IPS-NIHi7 (cell line): ENCODE data around the gene CIAO3.

Source experiments
- DNase-seq: peaks from one replicate; pipeline ENCODE4 v3.0.0; 2012; ENCODE audit warnings: mixed read lengths; ENCODE audit errors: extremely low spot score

The CIAO3 gene

DNA sequence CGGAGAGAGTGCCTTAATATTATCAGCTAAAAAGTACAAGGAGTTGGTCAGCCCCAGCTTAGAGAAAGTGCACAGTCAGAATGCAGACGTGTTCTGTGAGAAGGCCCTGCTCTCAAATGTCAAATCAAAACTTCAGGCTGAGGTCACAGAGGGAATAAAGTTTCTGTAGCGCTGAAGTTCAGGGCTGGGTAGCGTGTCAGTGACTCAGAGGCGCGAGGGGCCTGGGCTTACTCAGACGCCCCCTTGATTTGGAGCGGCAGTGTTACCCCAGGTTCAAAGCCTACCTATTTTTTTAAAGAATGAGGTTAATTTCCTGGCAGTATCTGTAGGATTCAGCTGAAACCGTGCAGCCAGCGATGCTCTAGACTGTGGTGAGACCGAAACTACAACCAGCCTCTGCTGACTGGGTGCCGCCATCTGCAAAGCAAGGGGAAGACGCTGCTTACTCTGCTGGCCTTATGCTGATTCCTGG lies 4.8 kb downstream of the CIAO3 start:
- no peak for DNase-seq

DNA sequence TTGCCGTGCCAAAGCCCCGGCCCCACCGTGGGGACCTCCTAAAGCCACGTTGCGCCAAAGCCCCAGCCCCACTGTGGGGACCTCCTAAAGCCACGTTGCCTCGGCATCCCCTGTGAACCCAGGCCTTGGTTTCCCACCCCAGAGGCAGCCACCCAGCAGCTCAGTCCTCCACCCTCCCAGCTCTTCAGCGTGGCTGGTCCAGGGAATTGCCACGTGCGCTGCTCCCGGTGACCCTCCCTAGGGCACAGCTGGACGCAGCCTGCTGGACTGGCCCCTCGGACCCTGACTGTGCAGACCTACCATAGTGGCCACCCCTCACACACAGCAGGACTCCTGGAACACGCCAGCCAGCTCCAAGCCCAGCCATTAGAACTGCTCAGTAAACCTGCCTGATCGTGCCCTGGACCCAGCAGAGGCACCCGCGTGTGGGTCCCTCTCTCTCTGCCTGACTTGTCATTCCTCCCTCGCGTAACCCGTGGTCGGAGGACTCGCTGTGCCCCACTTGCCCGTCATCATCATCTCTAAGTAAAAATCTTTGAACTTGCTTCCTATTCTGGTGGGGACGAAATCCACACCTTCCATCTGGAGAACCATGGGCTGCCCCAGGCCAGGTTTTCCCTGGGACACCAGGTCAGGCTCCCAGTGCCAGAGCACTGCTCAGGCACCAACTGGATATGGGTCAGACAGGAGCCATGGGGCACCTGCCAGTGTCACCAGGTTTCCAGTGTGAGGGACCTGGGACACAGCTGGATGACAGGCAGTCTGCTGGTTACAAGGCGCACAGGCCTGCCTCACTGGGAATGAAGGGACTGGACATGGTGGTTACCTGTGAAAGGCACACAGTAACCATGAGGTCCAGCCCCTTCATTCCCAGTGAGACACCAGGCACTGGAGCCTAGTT lies 5.6 kb downstream of the CIAO3 start:
- no peak for DNase-seq

DNA sequence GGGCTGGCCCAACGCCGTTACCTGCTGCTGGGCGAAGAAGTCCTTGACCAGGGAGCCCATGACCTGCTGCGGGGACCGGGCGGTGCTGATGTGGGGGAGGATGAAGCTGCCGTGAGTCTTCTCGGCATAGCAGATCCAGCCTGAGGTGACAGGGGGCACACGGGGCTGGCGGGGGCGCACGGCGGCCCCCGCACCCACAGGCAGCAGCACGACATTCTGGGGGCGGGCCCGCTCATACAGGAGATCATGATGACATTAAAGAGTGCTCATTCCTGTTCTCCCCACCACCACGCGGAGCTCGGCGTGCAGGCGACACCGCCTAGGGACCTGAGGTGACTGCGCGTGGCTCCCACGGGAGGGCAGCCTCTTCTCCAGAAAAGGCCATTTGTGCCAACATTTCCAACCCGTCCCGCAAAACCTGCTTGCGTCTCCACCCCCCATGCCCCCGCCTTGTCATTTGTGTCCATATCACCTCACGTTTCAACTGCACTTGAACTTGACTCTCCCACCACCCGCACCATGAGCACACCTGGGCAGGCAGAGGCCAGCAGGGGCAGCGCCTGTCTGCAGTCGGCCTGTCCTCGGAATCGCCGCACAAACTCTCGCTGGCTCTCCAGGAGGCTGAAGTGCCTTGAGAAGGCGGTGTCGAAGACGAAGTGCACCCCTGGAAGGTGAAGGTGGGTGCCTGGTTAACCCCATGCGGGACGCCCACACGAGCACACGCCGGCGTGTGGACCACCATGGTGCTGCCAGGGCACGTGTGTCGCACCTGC lies 6.4 kb downstream of the CIAO3 start:
- DNase-seq: no peak

DNA sequence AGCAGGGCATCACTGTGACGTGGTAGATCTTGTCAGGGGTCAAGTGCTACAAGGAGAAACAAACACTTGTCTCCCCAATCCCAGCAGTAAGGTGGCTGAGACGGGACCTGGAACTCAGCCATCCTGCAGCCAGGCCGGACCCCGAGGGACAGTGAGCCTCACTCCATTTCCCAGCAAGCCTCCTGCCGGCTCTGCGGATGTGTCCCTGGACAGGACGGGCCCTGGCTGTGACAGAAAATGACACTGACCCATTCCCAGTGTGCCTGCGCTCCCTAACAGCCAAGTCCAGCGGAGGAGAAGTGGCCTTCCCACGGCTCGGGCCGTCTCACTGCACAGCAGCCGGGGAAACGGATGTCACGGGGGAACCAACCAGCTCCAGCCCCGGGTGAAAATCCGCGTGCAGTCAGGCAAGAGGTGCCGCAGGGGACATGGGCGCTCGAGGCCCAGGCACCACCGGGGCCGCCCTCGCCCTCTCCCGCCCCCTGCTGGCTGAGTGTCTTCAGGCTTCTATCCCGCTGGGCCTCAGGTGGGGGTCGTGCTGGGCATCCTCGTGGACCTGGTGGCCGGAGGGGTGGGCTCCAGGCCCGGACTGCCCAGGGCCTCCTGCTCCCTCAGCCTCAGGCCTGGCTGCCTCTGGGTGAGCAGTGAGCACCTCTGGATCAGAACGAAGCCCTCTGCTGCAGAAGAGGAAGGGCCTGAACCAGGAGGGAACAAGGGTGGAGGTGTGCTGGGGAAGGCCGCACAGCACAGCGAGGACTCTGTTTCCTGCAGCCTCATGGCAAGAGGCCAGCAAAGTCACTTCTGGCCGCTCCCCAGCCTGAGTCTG lies 7.2 kb downstream of the CIAO3 start:
- peak; percentile 66 for DNase-seq

DNA sequence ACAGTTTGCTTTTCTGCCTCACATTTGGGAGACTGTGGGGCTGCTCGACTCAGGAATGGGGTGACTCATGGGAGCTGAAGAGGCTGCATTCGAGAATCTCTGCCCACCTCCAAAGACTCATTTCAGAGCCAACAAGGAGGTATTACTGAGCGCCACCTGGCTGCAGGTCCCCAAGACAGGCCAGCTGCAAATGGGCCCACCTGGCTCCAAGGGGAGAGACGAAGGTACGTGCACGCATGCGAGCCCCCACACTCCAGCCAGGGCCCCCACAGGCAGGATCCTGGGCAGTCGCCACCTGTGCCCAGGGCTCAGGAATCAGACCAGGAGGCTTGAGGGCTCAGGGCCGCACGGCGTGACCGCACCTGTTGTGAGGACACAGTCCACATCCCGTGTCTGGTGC lies 7.9 kb downstream of the CIAO3 start:
- no peak for DNase-seq

DNA sequence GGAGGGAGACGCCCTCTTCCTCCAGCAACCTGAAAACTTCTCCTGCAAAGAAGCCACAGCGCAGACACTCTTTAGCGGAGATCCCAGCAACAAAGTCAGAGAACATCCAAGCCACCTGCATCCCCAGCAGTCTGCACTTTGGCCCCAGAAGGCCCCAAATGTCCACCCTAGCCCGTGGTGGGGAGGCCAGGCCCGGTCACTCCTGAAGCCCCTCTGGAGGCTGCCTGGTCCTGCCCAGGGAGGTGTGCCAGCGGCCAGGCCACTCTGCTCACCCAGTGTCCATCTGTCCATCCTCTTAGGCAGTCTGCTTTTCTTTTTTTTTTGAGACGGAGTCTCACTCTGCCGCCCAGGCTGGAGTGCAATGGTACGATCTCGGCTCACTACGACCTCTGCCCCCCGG lies 8.5 kb downstream of the CIAO3 start:
- DNase-seq: no peak

DNA sequence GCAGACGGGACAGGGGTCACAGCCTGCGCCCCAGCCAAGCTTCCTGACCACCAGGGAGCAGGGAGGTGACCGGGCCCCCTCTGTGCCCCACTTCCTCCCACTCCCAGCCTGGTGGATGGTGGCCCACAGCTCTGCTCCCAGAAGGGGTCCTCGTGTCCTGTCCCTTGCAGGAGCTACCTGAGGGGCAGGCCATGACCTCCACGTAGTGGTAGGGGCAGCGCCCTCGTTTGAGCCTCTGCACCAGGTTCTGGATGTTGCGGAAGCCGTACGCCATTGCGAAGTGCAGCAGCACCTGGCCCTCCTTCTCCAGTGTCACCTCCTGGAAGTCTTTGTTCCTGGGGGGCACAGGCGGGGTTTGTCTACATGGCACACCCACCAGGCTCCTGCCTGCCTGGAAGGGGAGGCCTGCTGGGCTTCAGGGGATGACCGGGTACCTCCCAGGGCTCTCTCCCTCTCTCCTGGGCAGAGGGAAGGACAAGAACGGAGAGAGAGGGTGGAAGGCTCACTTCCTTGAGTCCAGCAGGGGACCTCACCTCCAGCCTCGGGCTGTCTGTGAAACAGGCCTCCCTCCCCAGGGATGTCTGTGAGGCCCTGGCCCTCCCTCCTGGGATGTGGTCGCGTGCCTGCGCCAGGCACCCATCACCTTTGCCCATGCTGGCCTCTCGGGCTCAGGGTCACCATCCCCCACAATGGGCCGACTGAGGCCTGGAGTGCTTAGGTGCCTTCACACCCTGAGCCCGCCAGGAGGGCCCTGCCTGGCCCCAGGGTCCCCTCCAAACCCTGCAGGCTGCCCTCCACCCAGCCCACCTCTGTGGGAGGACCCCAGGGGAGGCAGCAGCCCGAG lies 9.9 kb downstream of the CIAO3 start:
- no peak for DNase-seq

DNA sequence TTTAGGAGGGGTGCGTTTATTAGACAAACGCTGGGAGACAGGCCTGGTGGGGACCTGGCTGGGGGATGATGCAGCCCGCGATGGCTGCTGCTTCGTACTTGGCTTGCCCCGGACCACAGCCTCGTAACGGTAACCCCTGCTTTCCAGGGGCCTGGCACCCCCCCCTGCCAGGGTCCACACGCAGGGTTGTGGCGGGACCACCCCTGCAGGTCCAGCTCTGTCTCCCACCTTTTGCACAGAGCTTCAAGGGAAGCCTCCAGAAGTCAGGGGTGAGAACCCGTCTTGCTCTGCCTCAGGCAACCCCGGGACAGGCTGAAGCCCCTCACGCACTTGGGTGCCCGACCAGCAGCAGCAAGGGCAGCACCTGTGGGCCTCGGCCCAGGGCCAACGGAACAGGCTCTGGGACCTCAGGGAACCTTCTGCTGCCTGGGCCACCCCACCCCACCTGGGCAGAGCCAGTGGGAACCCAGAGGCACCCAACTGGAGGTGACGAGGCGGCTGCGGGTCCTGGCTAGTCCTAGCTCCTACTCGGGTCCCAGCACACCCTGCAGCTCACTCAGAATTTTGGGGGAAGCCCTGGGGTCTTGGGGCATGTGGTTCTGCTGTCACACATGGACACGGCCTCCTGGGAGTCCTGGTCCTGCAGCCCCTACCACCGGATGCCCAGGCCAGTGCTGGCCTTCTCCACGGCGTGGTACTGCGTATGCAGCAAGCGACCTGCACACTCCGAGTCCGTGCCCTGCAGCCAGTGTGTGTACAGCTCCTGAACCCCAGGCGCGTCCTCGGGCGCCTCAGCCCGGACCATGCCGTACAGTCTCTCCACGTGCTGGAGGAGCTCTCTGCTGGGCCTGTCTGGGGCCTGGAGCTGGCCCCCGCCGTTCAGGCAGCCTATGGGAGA lies 10.8 kb downstream of the CIAO3 start:
- no peak for DNase-seq

DNA sequence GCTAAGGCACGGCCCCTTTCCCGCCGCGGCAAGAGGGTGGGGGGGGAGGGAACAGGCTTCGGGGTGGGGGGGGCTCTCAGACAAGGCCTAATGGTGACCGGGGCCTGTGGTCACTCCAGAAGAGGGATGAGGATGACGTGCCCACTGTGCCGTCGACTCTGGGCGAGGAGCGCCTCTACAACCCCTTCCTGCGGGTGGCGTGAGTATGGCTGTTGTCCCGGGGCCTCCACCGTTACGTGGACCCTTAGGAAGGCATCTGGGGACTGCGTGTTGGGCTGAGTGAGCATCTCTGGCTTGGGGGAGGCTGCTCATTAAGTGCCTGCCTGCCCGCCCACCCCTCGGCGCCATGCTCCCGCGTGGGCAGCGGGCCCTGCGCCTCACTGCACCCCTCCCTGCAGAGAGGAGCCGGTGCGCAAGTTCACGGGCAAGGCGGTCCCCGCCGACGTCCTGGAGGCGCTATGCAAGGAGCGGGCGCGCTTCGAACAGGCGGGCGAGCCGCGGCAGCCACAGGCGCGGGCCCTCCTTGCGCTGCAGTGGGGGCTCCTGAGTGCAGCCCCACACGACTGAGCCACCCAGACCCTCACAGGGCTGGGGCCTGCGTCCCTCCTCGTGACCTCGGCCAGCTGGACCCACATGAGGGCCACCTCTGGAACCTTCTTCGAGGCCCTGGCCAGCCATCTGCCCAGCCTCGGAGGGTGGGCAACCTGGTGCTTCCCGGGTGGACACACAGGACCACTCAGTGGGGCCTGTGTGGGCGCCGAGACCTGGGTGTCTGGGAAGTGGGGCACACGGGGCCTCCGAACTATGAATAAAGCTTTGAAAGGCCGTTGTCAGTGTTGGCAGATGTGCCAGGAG lies 11.7 kb downstream of the CIAO3 start:
- no peak for DNase-seq

DNA sequence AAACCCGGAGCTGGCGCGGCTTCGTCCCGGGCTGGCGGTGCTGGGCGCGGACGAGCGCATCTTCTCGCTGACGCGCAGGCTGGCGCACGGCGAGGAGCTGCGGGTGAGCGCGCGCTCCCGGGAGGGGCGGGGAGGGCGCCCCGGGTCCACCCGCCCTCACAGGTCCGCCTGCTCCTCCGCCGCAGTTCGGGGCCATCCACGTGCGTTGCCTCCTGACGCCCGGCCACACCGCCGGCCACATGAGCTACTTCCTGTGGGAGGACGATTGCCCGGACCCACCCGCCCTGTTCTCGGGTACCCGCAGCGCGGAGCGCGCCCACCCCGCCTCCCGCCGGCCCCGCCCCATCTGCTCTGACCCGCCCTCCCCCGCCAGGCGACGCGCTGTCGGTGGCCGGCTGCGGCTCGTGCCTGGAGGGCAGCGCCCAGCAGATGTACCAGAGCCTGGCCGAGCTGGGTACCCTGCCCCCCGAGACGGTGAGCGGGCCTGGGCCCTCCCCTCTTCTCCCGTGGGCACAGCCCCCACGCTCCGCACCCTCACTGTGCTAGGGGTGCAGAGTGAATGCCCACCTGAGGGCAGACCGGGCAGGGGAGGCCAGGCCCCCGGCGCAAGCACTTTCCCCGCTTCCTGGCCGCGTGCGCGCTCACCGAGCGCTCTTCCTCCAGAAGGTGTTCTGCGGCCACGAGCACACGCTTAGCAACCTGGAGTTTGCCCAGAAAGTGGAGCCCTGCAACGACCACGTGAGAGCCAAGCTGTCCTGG lies 12.5 kb downstream of the CIAO3 start:
- peak; percentile 75 for DNase-seq

DNA sequence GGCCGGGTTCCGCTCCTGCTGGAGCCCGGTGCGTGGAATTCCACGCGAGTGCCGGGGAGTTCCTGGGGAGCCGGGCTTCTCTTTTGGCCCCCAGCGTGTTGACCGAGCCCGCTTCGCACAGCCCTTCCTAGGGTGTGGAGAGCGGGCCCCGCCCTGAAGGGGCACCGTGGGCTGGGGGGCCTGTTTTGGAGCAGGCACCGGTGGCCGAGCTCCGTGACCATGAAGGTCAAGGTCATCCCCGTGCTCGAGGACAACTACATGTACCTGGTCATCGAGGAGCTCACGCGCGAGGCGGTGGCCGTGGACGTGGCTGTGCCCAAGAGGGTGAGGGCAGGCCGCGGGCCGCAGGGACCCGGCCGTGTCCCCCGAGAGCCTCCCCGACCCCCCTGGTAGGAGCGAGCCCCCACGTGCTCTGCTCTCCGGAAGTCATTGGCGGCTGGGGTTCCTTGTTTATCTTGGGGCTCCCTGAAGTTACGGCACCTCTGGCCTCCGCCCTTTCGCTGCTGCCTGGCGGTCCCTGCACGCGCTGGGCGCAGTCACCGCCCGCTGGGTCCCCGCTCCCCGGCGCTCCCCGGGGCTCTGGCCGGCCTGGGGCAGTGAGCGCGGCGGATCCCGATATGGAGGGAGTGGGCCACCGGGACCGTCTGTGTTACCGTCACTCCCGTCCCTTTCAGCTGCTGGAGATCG lies 13.4 kb downstream of the CIAO3 start:
- DNase-seq: no peak

DNA sequence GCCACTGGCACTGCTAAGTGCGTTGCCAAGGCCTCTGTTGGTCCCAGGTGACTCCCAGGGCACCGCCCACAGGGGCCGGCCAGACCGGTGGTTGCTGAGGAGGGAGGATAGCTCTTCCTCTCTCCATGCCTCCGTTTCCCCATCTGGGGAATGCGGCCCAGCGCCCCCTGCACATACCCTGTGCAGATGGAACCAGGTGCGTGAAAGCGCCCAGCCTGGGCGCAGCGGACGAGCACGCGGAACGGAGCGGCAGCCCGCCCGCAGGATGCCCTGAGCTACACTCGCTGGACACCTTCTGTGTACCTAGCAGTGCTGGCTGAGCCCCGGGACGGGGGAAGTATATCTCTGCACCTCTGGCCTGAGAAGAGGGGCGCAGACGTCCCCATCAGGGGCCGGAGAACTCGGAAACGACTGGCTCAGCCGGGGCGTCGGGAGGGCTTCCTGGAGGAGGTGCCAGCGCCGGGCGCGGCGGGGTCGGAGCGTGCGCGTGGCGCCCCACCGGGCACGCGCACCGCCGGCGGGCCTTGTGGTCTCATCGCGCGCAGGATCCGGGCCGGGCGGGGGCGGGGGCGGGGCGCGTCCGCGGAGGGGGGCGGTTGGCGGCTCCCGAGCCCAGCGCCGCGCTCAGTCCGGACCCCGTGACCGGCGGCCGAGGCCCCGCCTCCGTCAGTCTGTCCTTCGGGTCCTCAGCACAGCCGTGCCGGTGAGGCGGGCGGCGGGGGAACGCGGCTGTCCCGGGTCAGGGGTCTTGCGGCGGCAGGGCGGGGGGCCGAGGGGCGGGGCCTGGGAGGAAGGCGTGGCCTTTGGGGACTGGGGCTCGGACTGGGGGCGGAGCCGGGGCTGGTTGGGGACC lies 14.1 kb downstream of the CIAO3 start, which contains the start of the genes CCDC78 and HAGHL:
Gene CCDC78, minus strand, starts transcription at position 6 of the 853 bp plus-strand sequence. CDS start 76 bp downstream, outside the sequence.
Gene HAGHL, plus strand, starts transcription at position 669 of the 853 bp plus-strand sequence. CDS start 404 bp downstream, outside the sequence.
- peak; percentile 79 for DNase-seq

DNA sequence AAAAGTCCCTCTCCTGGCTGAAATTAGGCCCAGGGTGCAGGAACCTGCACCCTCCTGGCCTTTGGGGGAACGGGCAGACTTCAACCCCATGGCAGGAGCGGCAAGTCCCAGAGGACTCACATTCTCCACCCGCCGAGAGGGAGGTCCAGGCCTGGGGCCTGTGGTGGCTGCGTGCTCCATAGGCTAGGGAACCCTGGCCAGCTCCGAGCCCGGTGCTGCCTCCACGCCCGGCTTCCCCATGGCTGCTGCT lies 14.7 kb downstream of the CIAO3 start:
- no peak for DNase-seq

DNA sequence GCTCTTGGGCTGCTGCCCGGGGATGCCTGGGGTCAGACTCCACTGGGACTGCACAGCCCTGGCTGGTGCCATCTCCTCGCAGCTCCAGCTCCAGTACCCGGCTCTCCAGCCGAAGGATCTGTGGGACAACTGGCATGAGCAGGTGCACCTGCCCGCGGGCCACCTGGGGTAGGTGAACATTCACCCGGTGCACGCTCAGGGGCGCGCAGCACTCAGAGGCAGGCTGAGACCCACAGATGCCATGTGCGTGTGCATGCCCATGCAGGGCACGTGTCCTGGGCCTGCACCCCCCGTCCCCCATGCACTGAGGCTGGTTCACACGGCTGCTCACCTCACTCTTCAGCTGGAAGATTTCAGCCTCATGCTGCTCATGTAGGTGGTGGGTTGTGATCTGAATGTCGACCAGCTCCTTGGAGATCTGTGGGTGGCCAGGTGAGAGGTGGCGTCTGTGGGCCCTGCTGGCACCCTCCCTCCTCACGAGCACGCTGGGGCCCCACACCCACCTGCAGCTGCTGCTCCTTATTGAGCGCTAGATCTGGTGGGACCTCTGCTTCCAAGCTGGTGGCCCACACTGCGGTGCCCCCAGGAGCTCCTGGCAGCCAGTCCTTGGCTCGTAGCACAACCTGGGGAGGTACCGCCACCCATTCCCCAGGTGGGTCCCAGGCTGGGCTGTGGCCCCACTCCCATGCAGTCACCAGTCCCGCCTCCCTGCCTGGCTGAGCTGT lies 15.2 kb downstream of the CIAO3 start:
- DNase-seq: no peak

DNA sequence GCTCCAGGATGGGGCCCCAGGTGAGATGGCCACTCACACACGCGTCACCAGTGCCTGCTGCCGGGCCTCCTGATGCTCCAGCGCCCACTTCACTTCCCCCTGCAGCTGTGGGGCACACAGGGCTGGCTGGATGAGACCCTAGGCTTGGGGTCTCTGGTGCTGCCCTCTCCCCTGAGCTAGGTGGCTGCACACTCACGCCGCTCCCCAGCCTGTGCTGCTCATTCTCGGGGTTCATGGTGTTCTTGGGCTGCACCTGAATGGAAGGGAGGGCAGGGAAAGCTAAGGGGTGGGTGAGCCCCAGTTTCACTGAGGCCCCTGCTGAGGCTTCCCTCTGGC lies 15.8 kb downstream of the CIAO3 start:
- no peak for DNase-seq
